ENCODE measurements around the gene ACAP2. TPM values are rescaled to one million over a fixed set of nuclear protein-coding genes. Genes with fewer than 3 reads are reported as not detected.

Gene ACAP2
- total RNA-seq, 2 experiments from 2014 or later: 43.9 to 80.7 TPM

DNA sequence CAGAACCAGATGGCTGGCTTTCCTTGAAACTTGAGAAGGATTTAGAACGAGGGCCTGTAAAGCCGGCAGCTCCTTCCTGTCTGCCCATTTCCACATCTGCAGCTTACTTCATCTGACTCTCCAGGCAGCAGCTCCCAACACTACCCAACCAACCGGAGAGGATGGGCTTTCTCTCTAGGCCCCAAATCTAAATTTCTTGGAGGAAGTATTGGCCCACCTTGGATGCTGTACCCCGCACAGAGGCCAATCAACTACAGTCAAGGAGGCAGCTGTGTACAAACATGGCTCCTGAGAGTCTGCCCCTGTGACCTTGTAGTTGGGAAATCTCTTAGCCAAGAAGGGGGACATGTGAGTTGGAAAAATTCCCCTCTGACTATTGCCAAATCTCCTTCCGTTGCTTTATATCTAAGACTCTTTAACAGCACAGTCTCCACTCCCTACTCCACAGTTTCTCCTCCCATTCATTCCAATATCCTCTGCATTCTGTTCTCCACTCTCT lies 8.0 kb upstream of the ACAP2 start:
- no peak for TF ChIP-seq EZH2phosphoT487 (IDR thresholded peaks at IDR 0.05; ENCODE audit: borderline replicate concordance, low read depth, low read length)
- TF ChIP-seq, protein P1, sequence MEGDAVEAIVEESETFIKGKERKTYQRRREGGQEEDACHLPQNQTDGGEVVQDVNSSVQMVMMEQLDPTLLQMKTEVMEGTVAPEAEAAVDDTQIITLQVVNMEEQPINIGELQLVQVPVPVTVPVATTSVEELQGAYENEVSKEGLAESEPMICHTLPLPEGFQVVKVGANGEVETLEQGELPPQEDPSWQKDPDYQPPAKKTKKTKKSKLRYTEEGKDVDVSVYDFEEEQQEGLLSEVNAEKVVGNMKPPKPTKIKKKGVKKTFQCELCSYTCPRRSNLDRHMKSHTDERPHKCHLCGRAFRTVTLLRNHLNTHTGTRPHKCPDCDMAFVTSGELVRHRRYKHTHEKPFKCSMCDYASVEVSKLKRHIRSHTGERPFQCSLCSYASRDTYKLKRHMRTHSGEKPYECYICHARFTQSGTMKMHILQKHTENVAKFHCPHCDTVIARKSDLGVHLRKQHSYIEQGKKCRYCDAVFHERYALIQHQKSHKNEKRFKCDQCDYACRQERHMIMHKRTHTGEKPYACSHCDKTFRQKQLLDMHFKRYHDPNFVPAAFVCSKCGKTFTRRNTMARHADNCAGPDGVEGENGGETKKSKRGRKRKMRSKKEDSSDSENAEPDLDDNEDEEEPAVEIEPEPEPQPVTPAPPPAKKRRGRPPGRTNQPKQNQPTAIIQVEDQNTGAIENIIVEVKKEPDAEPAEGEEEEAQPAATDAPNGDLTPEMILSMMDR (conservative IDR thresholded peaks at IDR 0.05; ENCODE audit: low read length): no peak
- intact Hi-C loops (cut with micrococcal nuclease; ENCODE audit: unreplicated experiment): no loop called here
- Histone ChIP-seq H3K4me3 (ENCODE audit: low read depth, low read length, poor library complexity, severe bottlenecking) (no peak overlapping the region), H3K27ac (ENCODE audit: low read depth, low read length, poor library complexity, severe bottlenecking) (no peak overlapping the region), H3K9me3 (ENCODE audit: low read length) (no peaks in the 10 kb centered on the region), H3K36me3 (ENCODE audit: insufficient read depth, low read length) (no peaks in the 10 kb centered on the region), H3K79me2 (ENCODE audit: insufficient read depth, low read depth, low read length) (no peaks in the 10 kb centered on the region), H2AFZ (ENCODE audit: low read length) (no peak overlapping the region), H3K9me2 (ENCODE audit: insufficient read depth, low read length) (no peaks in the 10 kb centered on the region), H3K4me1 (ENCODE audit: insufficient read depth, low read length, poor library complexity, severe bottlenecking) (peaks cover 10% of the 10 kb centered on the region), H4K20me1 (ENCODE audit: insufficient read depth, low read length) (no peaks in the 10 kb centered on the region), H3K4me2 (ENCODE audit: low read length) (no peak overlapping the region)
- POLR2A ChIA-PET: no interaction called here
- DNase-seq (ENCODE audit: low spot score): no peak
- no TSS peak for BruUV-seq (replicated peaks)
- CTCF ChIA-PET (ENCODE audit: unreplicated experiment): no interaction called here

DNA sequence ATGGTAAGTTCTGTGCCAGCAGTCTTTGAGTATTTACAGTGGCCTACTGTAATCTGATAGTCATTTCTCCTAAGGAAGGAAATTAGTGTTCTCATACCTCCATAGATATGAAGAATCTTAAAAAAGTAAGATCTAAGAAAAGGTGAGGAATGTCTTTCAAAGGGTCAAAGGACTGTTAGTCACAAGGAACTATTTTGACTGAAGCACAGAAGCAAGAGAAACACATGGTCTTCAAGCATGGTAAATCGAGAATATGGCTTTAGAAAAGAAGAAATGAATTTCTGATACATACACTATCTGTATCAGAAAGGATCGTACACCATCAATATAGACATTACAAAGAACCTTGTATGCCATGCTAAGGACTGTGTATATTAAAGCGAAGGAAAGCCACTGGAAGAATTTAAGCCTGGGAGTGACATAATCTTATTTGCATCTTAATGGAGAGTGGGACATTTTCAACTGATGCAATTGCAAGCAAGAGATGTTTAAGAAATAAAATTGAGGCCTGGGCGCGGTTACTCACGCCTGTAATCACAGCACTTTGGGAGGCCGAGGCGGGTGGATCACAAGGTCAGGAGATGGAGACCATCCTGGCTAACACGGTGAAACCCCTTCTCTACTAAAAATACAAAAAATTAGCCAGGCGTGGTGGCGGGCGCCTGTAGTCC lies 5.5 kb upstream of the ACAP2 start:
- no peak overlapping the region for H3K27ac ChIP-seq (ENCODE audit: low read depth, low read length, poor library complexity, severe bottlenecking)
- intact Hi-C loops (cut with micrococcal nuclease; ENCODE audit: unreplicated experiment): no loop called here
- no peak for DNase-seq (ENCODE audit: low spot score)
- ChIA-PET CTCF (ENCODE audit: unreplicated experiment) (no interaction called here), POLR2A (no interaction called here)
- no peaks in the 10 kb centered on the region for H3K9me2 ChIP-seq (ENCODE audit: insufficient read depth, low read length)
- H2AFZ ChIP-seq (ENCODE audit: low read length): no peak overlapping the region
- no peak overlapping the region for H3K4me3 ChIP-seq (ENCODE audit: low read depth, low read length, poor library complexity, severe bottlenecking)
- H3K4me1 ChIP-seq (ENCODE audit: insufficient read depth, low read length, poor library complexity, severe bottlenecking): peaks cover 32% of the 10 kb centered on the region
- no peaks in the 10 kb centered on the region for H4K20me1 ChIP-seq (ENCODE audit: insufficient read depth, low read length)
- H3K79me2 ChIP-seq (ENCODE audit: insufficient read depth, low read depth, low read length): no peaks in the 10 kb centered on the region
- H3K36me3 ChIP-seq (ENCODE audit: insufficient read depth, low read length): no peaks in the 10 kb centered on the region
- no peak overlapping the region for H3K4me2 ChIP-seq (ENCODE audit: low read length)
- H3K9me3 ChIP-seq (ENCODE audit: low read length): no peaks in the 10 kb centered on the region
- BruUV-seq (replicated peaks): no TSS peak
- TF ChIP-seq, protein P1 (conservative IDR thresholded peaks at IDR 0.05; ENCODE audit: low read length): no peak
- no peak for TF ChIP-seq EZH2phosphoT487 (IDR thresholded peaks at IDR 0.05; ENCODE audit: borderline replicate concordance, low read depth, low read length)

DNA sequence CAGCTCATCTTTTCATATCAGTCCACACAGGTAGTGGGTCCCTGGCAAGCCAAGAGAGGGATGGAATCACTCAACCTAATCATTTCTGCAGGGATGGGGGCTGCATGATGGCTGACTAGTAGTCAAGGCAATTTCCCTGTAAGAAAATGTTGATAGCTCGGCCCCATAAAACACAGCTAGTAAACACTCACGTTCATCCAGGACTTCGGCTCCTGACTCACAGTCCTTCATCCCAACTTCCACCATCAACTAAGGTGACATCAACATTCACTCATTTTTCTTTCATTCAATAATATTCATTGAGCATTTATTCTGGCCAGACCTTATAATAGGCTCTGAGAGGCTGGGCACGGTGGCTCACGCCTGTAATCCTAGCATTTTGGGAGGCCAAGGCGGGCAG lies 4.4 kb upstream of the ACAP2 start:
- ChIA-PET CTCF (ENCODE audit: unreplicated experiment) (interaction anchor here (1.4 kb wide), 1 partner anchor 176 kb away, joined by 4 read pairs; the partner anchor contains the start of gene XXYLT1), POLR2A (interaction anchor here (0.5 kb wide), 1 partner anchor 13 kb away, joined by 6 read pairs; no protein-coding TSS in a partner anchor)
- Histone ChIP-seq H3K4me2 (ENCODE audit: low read length) (no peak overlapping the region), H3K9me2 (ENCODE audit: insufficient read depth, low read length) (no peaks in the 10 kb centered on the region), H3K9me3 (ENCODE audit: low read length) (no peaks in the 10 kb centered on the region), H3K79me2 (ENCODE audit: insufficient read depth, low read depth, low read length) (no peaks in the 10 kb centered on the region), H3K4me1 (ENCODE audit: insufficient read depth, low read length, poor library complexity, severe bottlenecking) (peaks cover 33% of the 10 kb centered on the region), H3K4me3 (ENCODE audit: low read depth, low read length, poor library complexity, severe bottlenecking) (no peak overlapping the region), H2AFZ (ENCODE audit: low read length) (no peak overlapping the region), H4K20me1 (ENCODE audit: insufficient read depth, low read length) (no peaks in the 10 kb centered on the region), H3K27ac (ENCODE audit: low read depth, low read length, poor library complexity, severe bottlenecking) (no peak overlapping the region), H3K36me3 (ENCODE audit: insufficient read depth, low read length) (no peaks in the 10 kb centered on the region)
- TF ChIP-seq EZH2phosphoT487 (IDR thresholded peaks at IDR 0.05; ENCODE audit: borderline replicate concordance, low read depth, low read length): no peak
- TF ChIP-seq, protein P1 (conservative IDR thresholded peaks at IDR 0.05; ENCODE audit: low read length): no peak
- intact Hi-C loops (cut with micrococcal nuclease; ENCODE audit: unreplicated experiment): no loop called here
- no peak for DNase-seq (ENCODE audit: low spot score)
- BruUV-seq (replicated peaks): no TSS peak

All from OCI-LY7 (cell line).